Measurements from ENCODE around the gene NKAIN1.
"Not testable (repeated sequence)": the region's sequence is repeated elsewhere in the genome, so short reads cannot be mapped to it uniquely, and the experiment has no call there.

The NKAIN1 gene

DNA sequence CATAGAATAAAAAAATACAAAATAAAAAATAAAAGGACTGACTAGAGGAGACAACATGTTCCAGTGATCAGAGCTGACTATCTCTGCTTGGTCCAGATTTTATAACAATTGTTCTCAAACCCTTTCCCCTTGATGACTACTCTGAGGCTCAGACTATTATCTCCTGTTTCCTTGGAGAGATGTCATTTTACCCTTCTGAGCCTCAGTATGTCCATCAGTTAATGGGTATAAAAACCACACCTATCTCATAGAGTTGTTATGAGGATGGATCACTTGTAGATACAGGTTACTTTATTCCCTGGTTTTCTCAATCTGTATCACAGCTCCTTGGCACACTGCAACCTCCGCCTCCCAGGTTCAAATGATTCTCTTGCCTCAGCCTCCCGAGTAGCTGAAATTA lies 7.0 kb downstream of the NKAIN1 start:
- no peak for DNase-seq

DNA sequence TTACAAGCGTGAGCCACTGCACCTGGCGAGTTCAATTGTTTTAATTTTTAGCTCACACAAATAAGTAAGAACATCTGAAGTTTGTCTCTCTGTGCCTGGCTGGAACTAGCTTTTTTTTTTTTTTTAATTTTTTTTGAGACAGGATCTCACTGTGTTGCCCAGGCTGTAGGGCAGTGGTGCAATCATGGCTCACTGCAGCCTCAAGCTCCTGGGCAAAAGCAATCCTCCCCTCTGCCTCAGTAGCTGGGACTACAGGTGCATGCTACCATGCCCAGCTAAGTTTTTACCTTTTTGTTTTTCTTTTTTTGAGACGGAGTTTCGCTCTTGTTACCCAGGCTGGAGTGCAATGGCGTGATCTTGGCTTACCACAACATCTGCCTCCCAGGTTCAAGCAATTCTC lies 7.9 kb downstream of the NKAIN1 start:
- no peak for DNase-seq

DNA sequence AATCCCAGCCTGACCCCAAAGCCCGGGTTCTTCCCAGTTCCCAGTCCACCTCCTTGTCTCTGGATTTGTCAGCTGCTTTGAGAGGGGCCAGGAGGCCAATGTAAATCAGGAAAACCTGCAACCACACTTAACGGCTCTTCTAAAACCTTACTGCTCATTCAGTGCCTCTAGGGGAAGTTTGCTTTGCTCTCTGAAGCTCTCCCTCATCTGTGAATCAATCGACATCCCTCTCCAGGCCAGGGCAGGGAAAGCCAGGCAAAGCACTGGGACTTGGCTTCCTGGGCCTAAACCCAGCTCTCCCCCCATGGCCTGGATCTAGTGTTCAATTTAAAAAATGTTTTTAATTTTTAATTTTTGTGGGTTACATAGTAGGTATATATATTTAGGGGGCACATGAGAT lies 9.3 kb downstream of the NKAIN1 start:
- DNase-seq = no peak

DNA sequence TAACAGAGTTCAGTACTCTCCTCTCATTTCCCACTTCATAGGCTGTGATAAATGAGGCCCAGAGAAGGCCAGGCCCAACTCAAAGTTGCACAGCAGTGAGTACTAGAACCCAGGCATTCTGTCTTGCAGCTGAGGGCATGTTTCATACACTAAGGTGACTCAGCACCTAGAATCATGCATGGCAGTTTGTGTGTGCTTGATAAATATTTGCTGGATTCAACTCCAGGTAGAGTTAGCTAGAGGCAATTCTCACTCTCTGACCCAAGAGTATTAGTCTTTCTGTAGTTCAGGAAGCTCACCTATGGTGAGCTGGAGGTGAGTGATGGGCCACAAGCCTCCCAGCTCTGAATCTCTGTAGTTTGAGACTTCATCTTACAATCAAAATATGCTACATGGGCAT lies 10.7 kb downstream of the NKAIN1 start:
- no peak for DNase-seq

- DNase-seq = no peak
Measured at GRCh38 chr1:31227891-31228568, 11.7 kb downstream of the NKAIN1 start.

GRCh38 chr1:31224068-31224467 lies 15.6 kb downstream of the NKAIN1 start:
- DNase-seq = no peak

- DNase-seq = no peak
Measured at GRCh38 chr1:31222176-31222575, 17.5 kb downstream of the NKAIN1 start.

DNA sequence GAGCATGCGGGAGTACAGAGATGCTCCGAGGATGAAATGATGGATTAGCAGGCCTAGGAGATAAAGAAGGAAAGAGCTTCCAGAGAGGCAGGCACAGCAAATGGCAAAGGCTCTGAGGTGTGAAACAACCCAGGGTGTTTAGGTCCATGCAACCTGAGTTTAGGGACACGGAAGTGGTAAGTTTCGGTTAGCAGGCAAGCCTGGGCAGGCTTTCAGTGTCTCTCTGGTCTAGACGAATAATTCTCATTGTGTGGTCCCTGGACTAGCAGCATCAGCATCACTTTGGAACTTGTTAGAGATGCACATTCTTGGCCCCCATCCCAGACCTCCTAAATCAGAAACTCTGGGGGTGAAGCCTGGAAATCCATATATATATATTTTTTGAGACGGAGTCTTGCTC lies 18.6 kb downstream of the NKAIN1 start:
- DNase-seq = no peak

DNA sequence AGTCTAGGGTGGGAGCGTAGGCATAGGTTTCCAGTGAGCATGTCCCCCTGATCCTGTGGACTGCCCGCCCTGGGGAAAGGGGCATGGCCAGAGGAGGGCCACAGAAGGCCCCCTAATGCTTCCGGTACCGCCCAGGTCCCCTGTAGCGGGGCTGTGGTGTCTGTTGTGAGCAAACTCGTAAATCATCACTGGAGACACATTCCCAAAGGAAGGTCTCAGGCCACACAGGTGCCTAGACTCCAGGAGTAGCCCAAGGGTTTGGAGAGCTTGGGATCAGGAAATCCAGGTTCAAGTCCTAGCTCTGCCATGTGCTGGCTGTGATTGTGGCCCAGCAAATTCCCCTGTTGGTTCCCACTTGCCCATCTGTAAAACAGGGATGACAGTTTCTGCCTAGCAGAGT lies 20.2 kb downstream of the NKAIN1 start:
- DNase-seq = no peak

- no peak for DNase-seq
Measured at GRCh38 chr1:31218705-31219104, 21.0 kb downstream of the NKAIN1 start.

GRCh38 chr1:31216016-31216415 lies 23.7 kb downstream of the NKAIN1 start:
- DNase-seq = no peak

DNA sequence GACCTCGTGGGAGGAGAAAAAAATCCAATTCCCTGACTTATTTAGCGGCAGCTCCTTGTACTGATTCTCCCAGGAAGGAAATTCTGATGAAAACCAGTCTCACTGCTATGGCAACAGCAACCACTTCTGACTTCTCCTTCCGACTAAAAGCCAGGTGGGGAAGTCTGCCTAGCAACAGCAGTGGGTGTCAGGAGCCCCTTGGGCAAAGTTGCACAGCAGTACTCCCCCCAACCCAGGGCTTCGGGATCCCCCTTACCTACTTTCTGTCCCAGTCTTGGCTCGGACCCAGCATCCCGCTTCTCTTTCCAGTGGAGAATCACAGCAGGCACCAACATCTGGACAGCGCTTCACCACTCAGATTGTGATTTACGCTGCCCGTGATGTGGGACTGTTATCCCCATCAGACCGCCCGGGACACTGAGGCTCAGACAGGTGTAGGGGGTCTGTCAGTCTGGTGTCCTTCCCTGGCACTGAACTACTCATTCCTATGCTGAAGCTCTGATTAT lies 24.6 kb downstream of the NKAIN1 start:
- DNase-seq = no peak

DNA sequence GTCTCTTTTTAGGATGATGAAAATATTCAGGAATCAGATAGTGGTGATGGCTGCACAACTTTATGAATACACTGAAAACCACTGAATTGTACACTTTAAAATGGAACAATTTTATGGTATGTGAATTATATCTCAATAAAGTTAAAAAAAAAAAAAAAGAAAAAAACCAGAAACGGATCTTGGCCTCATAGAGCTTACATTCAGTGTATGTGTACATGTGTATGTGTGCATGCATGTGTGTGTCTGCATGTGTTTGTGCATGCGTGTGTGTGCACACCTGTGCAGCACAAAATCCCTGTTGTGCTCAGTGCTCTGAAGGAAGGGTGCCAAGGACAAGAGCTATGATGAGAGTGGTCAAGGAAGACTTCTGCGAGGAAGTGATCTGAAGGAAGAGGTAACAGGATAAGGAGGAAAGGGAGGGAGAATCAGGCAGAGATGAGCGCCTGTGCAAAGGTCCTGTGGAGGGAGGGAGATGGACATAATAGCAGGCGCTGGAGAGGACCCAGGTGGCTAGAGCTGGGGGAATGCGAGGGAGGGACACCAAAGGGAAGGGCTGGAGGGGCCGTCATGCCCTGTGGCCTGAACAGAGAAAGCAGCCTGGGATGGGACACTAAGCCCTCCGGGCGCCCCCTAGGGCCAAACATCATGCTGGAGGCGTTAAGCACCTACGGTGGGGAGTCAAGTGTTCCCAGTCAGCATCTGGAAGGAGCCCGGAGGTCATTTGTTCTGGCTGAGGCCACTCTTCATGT lies 25.2 kb downstream of the NKAIN1 start:
- no peak for DNase-seq

DNA sequence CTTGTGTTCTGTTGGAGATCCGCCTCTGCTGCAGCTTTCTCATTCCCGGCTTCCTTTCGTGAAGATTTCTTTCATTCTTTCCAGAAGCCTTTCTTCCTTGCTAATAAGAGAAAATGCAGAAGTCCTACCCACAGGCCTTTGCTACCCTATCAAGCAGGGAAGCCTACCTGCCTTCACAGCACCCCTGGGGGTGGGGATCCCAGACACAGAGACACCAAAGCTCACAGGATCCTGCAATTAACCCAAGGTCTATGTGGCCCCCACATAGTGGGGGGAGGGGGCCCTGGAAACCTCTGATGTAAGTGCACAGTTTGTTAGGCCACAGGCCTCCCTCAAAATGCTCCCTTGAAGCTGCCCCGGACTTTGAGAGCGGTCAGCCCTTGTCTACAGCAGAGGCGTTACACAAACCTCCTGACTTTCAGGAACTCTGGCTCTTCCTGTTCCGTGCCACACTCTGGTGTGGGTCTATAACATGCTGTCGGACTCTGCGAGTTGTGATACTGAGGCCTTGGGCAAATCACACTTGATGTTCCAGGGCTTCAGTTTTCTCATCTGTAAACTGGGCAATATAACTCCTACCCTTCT lies 31.2 kb downstream of the NKAIN1 start:
- DNase-seq = no peak

GRCh38 chr1:31207569-31207968 lies 32.1 kb downstream of the NKAIN1 start:
- DNase-seq = no peak

DNA sequence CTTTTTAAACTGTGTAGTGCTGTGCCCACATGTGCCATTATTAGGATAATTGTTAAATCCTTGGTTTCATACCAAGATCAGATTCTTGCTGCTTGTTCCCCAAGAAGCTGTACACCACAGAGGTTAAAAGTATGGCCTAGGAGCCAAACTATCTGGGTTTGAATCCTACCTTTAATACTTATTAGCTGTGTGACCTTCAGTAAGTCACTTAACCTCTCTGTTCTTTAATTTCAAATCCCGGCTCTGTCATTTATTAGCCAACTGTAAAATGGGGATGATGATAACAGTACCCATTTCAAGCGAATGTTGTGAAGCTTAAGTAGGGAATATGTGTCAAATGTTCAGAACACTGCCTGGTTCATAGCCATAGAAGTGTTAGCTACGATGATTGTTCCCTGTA lies 32.6 kb downstream of the NKAIN1 start:
- DNase-seq = no peak

DNA sequence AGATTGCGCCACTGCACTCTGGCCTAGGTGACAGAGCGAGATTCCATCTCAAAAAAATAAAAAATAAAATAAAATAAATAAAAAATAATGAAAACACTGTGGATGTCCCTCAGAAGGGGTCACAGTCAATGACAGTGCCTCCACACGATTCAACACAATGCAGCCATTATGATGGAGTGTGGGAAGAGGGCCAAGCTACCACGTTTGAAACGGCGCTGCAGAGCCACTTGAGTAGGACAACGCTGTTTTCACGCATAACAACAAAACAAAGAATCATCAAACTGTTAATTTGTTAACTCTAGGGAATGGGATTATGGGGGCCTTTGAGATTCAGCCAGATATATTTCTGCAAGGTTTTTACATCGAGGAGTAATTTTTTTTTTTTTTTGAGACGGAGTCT lies 36.5 kb downstream of the NKAIN1 start:
- DNase-seq = no peak

GRCh38 chr1:31201931-31202360 lies 37.7 kb downstream of the NKAIN1 start:
- no peak for DNase-seq

DNA sequence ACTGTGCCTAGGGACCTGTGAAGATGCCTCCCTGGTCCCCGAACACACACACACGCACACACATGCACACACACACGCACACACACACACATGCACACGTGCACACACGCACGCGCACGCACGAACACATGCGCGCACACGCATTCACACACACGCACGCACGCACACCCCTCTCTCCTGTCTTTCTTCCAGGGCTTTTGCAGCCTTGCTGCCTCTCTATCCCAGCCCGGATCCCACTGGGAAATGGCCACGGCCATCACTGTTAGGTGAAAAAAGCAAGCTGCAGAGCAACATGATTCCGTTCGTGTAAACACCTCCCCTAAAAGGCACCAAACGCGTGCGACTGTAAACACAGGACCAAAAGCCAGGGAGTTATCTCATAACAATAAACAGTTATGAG lies 39.7 kb downstream of the NKAIN1 start:
- no peak for DNase-seq

DNA sequence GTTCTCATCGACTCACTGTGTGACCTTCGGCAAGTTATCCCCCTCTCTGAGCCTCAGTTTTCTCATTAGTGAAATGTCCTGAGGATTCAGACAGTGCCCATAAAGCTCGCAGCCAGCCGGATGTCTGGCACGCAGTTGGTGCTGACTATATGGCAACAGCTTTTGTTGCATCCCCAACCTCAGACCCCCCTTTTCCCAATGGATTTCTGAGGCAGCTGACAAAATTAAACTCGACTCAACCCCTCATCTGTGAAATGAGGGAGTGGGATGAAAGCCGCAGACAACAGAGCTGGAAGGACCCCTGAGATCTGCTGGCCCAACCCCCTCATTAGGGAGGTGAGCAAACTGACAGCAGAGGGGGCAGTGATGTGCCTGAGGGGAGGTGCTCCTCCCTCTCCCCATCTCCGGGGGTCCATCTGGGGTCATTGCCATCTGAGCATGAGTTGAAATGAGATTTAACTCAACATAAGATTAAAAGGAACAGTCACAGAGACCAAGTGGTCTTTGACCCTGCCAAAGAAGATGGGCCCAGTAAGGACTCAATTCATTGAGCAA lies 40.4 kb downstream of the NKAIN1 start:
- DNase-seq = no peak

GRCh38 chr1:31198600-31198999 lies 41.1 kb downstream of the NKAIN1 start:
- no peak for DNase-seq

DNA sequence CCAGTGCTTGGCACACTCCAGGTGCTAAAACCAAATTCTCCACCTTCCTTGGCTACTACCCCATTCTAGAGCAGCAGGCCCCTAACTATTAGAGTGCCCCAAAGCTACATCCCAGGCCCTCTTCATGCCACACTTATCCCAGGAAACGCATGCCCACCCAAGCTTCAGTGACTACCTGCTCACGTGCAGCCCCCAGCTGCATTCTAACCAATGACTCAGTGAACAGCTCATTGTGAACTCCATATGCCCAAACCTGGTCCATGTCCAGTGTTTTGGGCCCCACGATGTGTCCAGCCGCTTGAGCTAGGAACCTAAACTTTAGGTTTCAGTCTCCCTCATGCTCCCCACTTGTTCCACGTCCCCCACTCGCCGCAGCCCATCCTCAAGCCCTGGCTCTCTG lies 41.5 kb downstream of the NKAIN1 start:
- no peak for DNase-seq

- no peak for DNase-seq
Measured at GRCh38 chr1:31196685-31197084, 43.0 kb downstream of the NKAIN1 start.

DNA sequence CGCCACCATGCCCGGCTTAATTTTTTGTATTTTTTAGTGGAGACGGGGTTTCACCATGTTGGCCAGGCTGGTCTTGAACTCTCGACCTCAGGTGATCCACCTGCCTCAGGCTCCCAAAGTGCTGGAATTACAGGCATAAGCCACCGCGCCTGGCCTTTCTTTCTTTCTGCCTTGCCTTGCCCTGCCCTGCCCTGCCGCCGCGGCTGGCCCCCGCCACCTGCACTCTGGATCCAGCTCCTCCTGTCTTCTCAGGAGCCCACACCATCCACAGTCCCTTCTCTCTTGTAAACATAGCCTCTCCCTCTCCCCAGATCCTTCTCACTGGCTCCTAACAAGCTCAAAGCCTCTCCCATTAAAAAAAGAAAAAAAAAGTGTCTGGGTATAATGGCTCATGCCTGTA lies 44.4 kb downstream of the NKAIN1 start:
- DNase-seq = not testable (repeated sequence)
